Activated CD8-positive, alpha-beta memory T cell treated with anti-CD3 and anti-CD28 coated beads for 36 hours (primary cell): Measurements from ENCODE around the gene ECI2. TPM values are rescaled to one million over a fixed set of nuclear protein-coding genes. Genes with fewer than 3 reads are reported as not detected.

Source experiments
- CTCF ChIA-PET: fragments of 350-600 bp; sonication (Branson Sonifier 250); formaldehyde crosslinking; loops from one replicate; lab custom pipeline; 2021; ENCODE audit warnings: antibody characterized with exemption; lab: Charles Lee
- POLR2A ChIA-PET: fragments of 350-600 bp; sonication (Branson Sonifier 250); formaldehyde crosslinking; loops from one replicate; lab custom pipeline; 2021; ENCODE audit warnings: antibody characterized with exemption; lab: Charles Lee
- total RNA-seq, 2 experiments: library from RNA; stranded (reverse); gene quantifications; one replicate each; pipeline ENCODE4 v1.2.3, GENCODE V29; 2021

ECI2 gene
- 10 to 100 TPM; 32.2 to 33.7 TPM for total RNA-seq

GRCh38 chr6:4134841-4135664 lies at the start of gene ECI2:
TSS of gene ECI2 (minus strand) at chr6:4135575. CDS start at chr6:4135560, 15 bp downstream.
- ChIA-PET POLR2A (interaction anchor here (0.6 to 3.1 kb wide), 6 partner anchors 20 to 225 kb away, joined by 3 to 20 read pairs (median 8); a partner anchor contains a TSS), CTCF (interaction anchor here (0.6 to 2.1 kb wide), 4 partner anchors 75 to 1039 kb away, joined by 3 to 10 read pairs (median 4); a partner anchor contains a TSS)

GRCh38 chr6:4180652-4181255 lies 45.4 kb upstream of the ECI2 start:
- POLR2A ChIA-PET: interaction anchor here (0.5 kb wide), 1 partner anchor 1105 kb away, joined by 3 read pairs; no protein-coding TSS in a partner anchor
- CTCF ChIA-PET: no interaction called here

GRCh38 chr6:4179960-4180651 lies 44.7 kb upstream of the ECI2 start:
- CTCF ChIA-PET: no interaction called here

GRCh38 chr6:4178737-4179333 lies 43.5 kb upstream of the ECI2 start:
- CTCF ChIA-PET: no interaction called here
- POLR2A ChIA-PET: no interaction called here

More at GRCh38 chr6:4179960-4180651, 44.7 kb upstream of the ECI2 start:
- POLR2A ChIA-PET: no interaction called here

GRCh38 chr6:4176907-4177306 lies 41.5 kb upstream of the ECI2 start:
- ChIA-PET POLR2A (no interaction called here), CTCF (no interaction called here)

- POLR2A ChIA-PET: no interaction called here
- CTCF ChIA-PET: no interaction called here
Measured at GRCh38 chr6:4174042-4174441, 38.7 kb upstream of the ECI2 start.

- CTCF ChIA-PET: no interaction called here
- POLR2A ChIA-PET: no interaction called here
Measured at GRCh38 chr6:4172368-4172767, 37.0 kb upstream of the ECI2 start.

GRCh38 chr6:4170297-4170696 lies 34.9 kb upstream of the ECI2 start:
- ChIA-PET POLR2A (no interaction called here), CTCF (no interaction called here)

- POLR2A ChIA-PET: no interaction called here
Measured at GRCh38 chr6:4169028-4169789, 33.8 kb upstream of the ECI2 start.

GRCh38 chr6:4167833-4168232 lies 32.5 kb upstream of the ECI2 start:
- CTCF ChIA-PET: no interaction called here

More at GRCh38 chr6:4169028-4169789, 33.8 kb upstream of the ECI2 start:
- CTCF ChIA-PET: no interaction called here

GRCh38 chr6:4167123-4167522 lies 31.7 kb upstream of the ECI2 start:
- CTCF ChIA-PET: interaction anchor here (0.6 kb wide), 1 partner anchor 153 kb away, joined by 3 read pairs; no protein-coding TSS in a partner anchor
- POLR2A ChIA-PET: no interaction called here

More at GRCh38 chr6:4167833-4168232, 32.5 kb upstream of the ECI2 start:
- POLR2A ChIA-PET: no interaction called here

GRCh38 chr6:4164456-4164855 lies 29.1 kb upstream of the ECI2 start:
- ChIA-PET POLR2A (no interaction called here), CTCF (no interaction called here)

- ChIA-PET CTCF (interaction anchor here (0.8 kb wide), 1 partner anchor 46 kb away, joined by 3 read pairs; no protein-coding TSS in a partner anchor), POLR2A (no interaction called here)
Measured at GRCh38 chr6:4164117-4164442, 28.7 kb upstream of the ECI2 start.

GRCh38 chr6:4163408-4164116 lies 28.2 kb upstream of the ECI2 start:
- CTCF ChIA-PET: interaction anchor here (0.8 kb wide), 1 partner anchor 47 kb away, joined by 3 read pairs; no protein-coding TSS in a partner anchor
- POLR2A ChIA-PET: no interaction called here

- POLR2A ChIA-PET: no interaction called here
- CTCF ChIA-PET: interaction anchor here (1.1 kb wide), 1 partner anchor 48 kb away, joined by 3 read pairs; no protein-coding TSS in a partner anchor
Measured at GRCh38 chr6:4162370-4162769, 27.0 kb upstream of the ECI2 start.

- CTCF ChIA-PET: no interaction called here
- POLR2A ChIA-PET: no interaction called here
Measured at GRCh38 chr6:4159491-4159890, 24.1 kb upstream of the ECI2 start.

GRCh38 chr6:4157506-4157905 lies 22.1 kb upstream of the ECI2 start:
- POLR2A ChIA-PET: no interaction called here
- CTCF ChIA-PET: no interaction called here
